Measurements from ENCODE around the gene MMAA.
"Not testable (repeated sequence)": the region's sequence is repeated elsewhere in the genome, so short reads cannot be mapped to it uniquely, and the experiment has no call there.

MMAA gene

DNA sequence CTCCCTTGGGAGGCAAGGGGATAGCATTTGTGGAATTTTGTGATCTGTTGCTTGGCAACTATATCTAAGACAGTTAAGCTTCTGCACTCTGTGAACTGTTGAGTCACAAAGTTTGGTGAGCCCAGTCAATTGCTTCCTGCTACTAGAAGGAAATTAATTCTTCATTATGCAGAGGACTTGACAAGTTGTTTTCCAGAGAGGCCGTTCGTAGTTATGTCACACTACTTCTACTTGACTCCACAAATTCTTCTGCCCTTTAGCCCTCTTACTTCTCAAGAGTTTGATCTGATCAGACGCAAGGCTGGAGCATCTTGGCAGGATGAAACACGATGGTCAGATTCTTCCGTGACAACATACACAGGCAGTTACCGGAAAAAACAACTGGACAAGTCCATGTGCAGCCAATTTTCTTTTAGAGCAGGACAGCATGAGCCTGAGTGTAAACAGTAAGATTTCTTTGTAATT is 60.8 kb downstream of the MMAA start, which contains the start of gene C4orf51:
Gene C4orf51 (plus strand): TSS at position 156 of the 465 bp plus-strand sequence. CDS start 58 bp downstream, at position 214.
- H3K9ac ChIP-seq (ENCODE audit: low read depth, low read length) = no peak within 1 kb of the TSS
- no peaks in the 10 kb centered on the region for H3K27me3 ChIP-seq (ENCODE audit: control insufficient read depth, insufficient read depth, low read length)
- H3K4me3 ChIP-seq (ENCODE audit: low read depth, low read length) = no peak within 1 kb of the TSS
- no peaks in the 10 kb centered on the region for H3K36me3 ChIP-seq (ENCODE audit: control insufficient read depth, insufficient read depth, low read length)
- peak within 1 kb of the TSS; percentile 59 for H3K27ac ChIP-seq (ENCODE audit: low read depth, low read length)
- H3K9me3 ChIP-seq (ENCODE audit: control insufficient read depth, insufficient read depth, low read length) = peaks cover 4% of the 10 kb centered on the region; the same call in 1 of the 2 replicates
- H3K4me1 ChIP-seq (ENCODE audit: control insufficient read depth, insufficient read depth, low read length) = no peaks in the 10 kb centered on the region; the same call in 1 of the 2 replicates

GRCh38 chr4:145680902-145681301 is 61.7 kb downstream of the MMAA start:
- Histone ChIP-seq H3K4me1 (ENCODE audit: control insufficient read depth, insufficient read depth, low read length) (no peaks in the 10 kb centered on the region; the same call in 1 of the 2 replicates), H3K27ac (ENCODE audit: low read depth, low read length) (no peak overlapping the region), H3K9ac (ENCODE audit: low read depth, low read length) (no peak overlapping the region), H3K36me3 (ENCODE audit: control insufficient read depth, insufficient read depth, low read length) (no peaks in the 10 kb centered on the region), H3K9me3 (ENCODE audit: control insufficient read depth, insufficient read depth, low read length) (peaks cover 4% of the 10 kb centered on the region; the same call in 1 of the 2 replicates), H3K4me3 (ENCODE audit: low read depth, low read length) (no peak overlapping the region), H3K27me3 (ENCODE audit: control insufficient read depth, insufficient read depth, low read length) (no peaks in the 10 kb centered on the region)

DNA sequence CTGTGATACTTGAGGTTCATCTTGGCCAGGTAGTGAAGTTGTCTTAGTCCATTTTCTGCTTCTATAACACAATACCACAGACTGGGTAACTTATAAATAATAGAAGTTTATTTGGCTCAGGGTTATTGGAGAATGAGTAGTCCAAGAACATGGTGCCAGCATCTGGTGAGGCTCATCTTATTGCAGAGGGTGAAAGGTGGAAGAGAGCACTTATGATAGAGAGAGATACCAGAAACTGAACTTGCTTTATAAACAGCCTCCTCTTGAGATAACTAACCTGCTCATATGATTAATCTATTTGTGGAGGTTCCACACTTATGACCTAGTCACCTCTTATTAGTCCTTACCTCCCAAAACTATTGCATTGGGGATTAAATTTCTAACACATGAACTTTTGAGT is 62.3 kb downstream of the MMAA start:
- Histone ChIP-seq H3K4me3 (ENCODE audit: low read depth, low read length) (no peak overlapping the region), H3K27me3 (ENCODE audit: control insufficient read depth, insufficient read depth, low read length) (no peaks in the 10 kb centered on the region), H3K36me3 (ENCODE audit: control insufficient read depth, insufficient read depth, low read length) (no peaks in the 10 kb centered on the region), H3K9ac (ENCODE audit: low read depth, low read length) (no peak overlapping the region), H3K4me1 (ENCODE audit: control insufficient read depth, insufficient read depth, low read length) (peaks cover 2% of the 10 kb centered on the region; the same call in 1 of the 2 replicates), H3K27ac (ENCODE audit: low read depth, low read length) (no peak overlapping the region), H3K9me3 (ENCODE audit: control insufficient read depth, insufficient read depth, low read length) (peaks cover 4% of the 10 kb centered on the region; the same call in 1 of the 2 replicates)

- Histone ChIP-seq H3K27ac (ENCODE audit: low read depth, low read length) (no peak overlapping the region), H3K4me3 (ENCODE audit: low read depth, low read length) (no peak overlapping the region), H3K9ac (ENCODE audit: low read depth, low read length) (no peak overlapping the region), H3K27me3 (ENCODE audit: control insufficient read depth, insufficient read depth, low read length) (no peaks in the 10 kb centered on the region), H3K9me3 (ENCODE audit: control insufficient read depth, insufficient read depth, low read length) (peaks cover 4% of the 10 kb centered on the region; the same call in 1 of the 2 replicates), H3K4me1 (ENCODE audit: control insufficient read depth, insufficient read depth, low read length) (peaks cover 6% of the 10 kb centered on the region; the same call in 1 of the 2 replicates), H3K36me3 (ENCODE audit: control insufficient read depth, insufficient read depth, low read length) (no peaks in the 10 kb centered on the region)
Measured at GRCh38 chr4:145681956-145682355, 62.8 kb downstream of the MMAA start.

GRCh38 chr4:145686991-145687390 is 67.8 kb downstream of the MMAA start:
- Histone ChIP-seq H3K36me3 (ENCODE audit: control insufficient read depth, insufficient read depth, low read length) (no peaks in the 10 kb centered on the region), H3K4me1 (ENCODE audit: control insufficient read depth, insufficient read depth, low read length) (peaks cover 13% of the 10 kb centered on the region; the same call in 1 of the 2 replicates), H3K4me3 (ENCODE audit: low read depth, low read length) (no peak overlapping the region), H3K27ac (ENCODE audit: low read depth, low read length) (no peak overlapping the region), H3K9me3 (ENCODE audit: control insufficient read depth, insufficient read depth, low read length) (no peaks in the 10 kb centered on the region; the same call in 1 of the 2 replicates), H3K9ac (ENCODE audit: low read depth, low read length) (no peak overlapping the region), H3K27me3 (ENCODE audit: control insufficient read depth, insufficient read depth, low read length) (no peaks in the 10 kb centered on the region)

GRCh38 chr4:145690610-145691009 is 71.4 kb downstream of the MMAA start:
- Histone ChIP-seq H3K9ac (ENCODE audit: low read depth, low read length) (no peak overlapping the region), H3K9me3 (ENCODE audit: control insufficient read depth, insufficient read depth, low read length) (peaks cover 3% of the 10 kb centered on the region; the same call in 1 of the 2 replicates), H3K27ac (ENCODE audit: low read depth, low read length) (no peak overlapping the region), H3K36me3 (ENCODE audit: control insufficient read depth, insufficient read depth, low read length) (no peaks in the 10 kb centered on the region), H3K27me3 (ENCODE audit: control insufficient read depth, insufficient read depth, low read length) (no peaks in the 10 kb centered on the region), H3K4me1 (ENCODE audit: control insufficient read depth, insufficient read depth, low read length) (peaks cover 13% of the 10 kb centered on the region; the same call in 1 of the 2 replicates), H3K4me3 (ENCODE audit: low read depth, low read length) (no peak overlapping the region)

DNA sequence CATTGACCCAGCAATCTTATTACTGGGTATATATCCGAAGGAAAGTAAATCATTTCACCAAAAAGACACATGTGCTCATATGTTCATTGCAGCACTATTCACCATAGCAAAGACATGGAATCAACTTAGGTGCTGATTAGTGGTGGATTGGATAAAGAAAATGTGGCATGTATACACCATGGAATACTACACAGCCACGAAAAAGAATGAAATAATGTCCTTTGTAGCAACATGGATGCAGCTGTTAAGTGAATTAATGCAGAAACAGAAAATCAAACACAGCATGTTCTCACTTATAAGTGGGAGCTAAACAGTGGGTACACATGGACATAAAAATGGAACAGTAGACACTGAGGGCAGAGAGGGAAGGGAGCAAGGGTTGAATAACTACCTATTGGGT is 72.2 kb downstream of the MMAA start:
- H3K36me3 ChIP-seq (ENCODE audit: control insufficient read depth, insufficient read depth, low read length); H3K27me3 ChIP-seq (ENCODE audit: control insufficient read depth, insufficient read depth, low read length); H3K9me3 ChIP-seq (ENCODE audit: control insufficient read depth, insufficient read depth, low read length); H3K4me3 ChIP-seq (ENCODE audit: low read depth, low read length); H3K9ac ChIP-seq (ENCODE audit: low read depth, low read length); H3K27ac ChIP-seq (ENCODE audit: low read depth, low read length): not testable (repeated sequence)
- H3K4me1 ChIP-seq (ENCODE audit: control insufficient read depth, insufficient read depth, low read length) = peaks cover 12% of the 10 kb centered on the region; the same call in 1 of the 2 replicates

DNA sequence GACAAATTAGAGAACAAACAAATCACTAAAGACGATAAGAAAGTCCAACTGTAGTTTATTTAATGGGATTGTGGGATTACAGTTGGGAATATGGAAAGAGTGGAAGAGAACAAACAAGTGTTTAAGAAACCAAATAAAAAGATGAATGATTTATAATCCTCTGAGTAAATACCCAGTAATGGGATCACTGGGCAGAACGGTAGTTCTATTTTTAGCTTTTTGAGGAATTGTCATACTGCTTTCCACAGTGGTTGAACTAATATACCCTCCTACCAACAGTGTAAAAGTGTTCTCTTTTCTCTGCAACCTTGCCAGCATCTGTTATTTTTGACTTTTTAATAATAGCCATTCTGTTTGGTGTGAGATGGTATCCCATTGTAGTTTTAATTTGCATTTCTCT is 75.7 kb downstream of the MMAA start:
- Histone ChIP-seq H3K4me3 (ENCODE audit: low read depth, low read length) (no peak overlapping the region), H3K27ac (ENCODE audit: low read depth, low read length) (no peak overlapping the region), H3K4me1 (ENCODE audit: control insufficient read depth, insufficient read depth, low read length) (no peaks in the 10 kb centered on the region), H3K9ac (ENCODE audit: low read depth, low read length) (no peak overlapping the region), H3K36me3 (ENCODE audit: control insufficient read depth, insufficient read depth, low read length) (no peaks in the 10 kb centered on the region), H3K27me3 (ENCODE audit: control insufficient read depth, insufficient read depth, low read length) (no peaks in the 10 kb centered on the region), H3K9me3 (ENCODE audit: control insufficient read depth, insufficient read depth, low read length) (peaks cover 5% of the 10 kb centered on the region; the same call in 1 of the 2 replicates)

GRCh38 chr4:145697332-145697731 is 78.1 kb downstream of the MMAA start:
- Histone ChIP-seq H3K27ac (ENCODE audit: low read depth, low read length) (no peak overlapping the region), H3K9me3 (ENCODE audit: control insufficient read depth, insufficient read depth, low read length) (peaks cover 5% of the 10 kb centered on the region; the same call in 1 of the 2 replicates), H3K9ac (ENCODE audit: low read depth, low read length) (no peak overlapping the region), H3K4me1 (ENCODE audit: control insufficient read depth, insufficient read depth, low read length) (no peaks in the 10 kb centered on the region), H3K36me3 (ENCODE audit: control insufficient read depth, insufficient read depth, low read length) (no peaks in the 10 kb centered on the region), H3K4me3 (ENCODE audit: low read depth, low read length) (no peak overlapping the region), H3K27me3 (ENCODE audit: control insufficient read depth, insufficient read depth, low read length) (no peaks in the 10 kb centered on the region)

DNA sequence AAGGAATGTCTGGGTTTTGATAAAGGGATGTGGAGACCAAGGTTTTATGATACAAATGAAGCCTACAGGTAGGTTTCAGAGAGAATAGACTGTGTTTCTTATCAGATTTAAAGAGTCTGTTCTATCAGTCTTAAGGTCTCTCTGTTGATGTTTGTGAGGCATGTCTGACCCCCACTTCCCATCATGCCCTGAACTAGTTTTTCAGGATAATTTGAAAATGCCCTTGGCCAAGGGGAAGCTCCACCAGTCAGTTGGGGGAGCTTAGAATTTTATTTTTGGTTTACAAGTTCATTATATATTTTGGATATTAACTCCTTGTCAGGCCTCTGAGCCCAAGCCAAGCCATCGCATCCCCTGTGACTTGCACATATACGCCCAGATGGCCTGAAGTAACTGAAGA is 79.3 kb downstream of the MMAA start:
- Histone ChIP-seq H3K9ac (ENCODE audit: low read depth, low read length) (no peak overlapping the region), H3K27ac (ENCODE audit: low read depth, low read length) (no peak overlapping the region), H3K4me3 (ENCODE audit: low read depth, low read length) (no peak overlapping the region), H3K27me3 (ENCODE audit: control insufficient read depth, insufficient read depth, low read length) (no peaks in the 10 kb centered on the region), H3K36me3 (ENCODE audit: control insufficient read depth, insufficient read depth, low read length) (no peaks in the 10 kb centered on the region), H3K9me3 (ENCODE audit: control insufficient read depth, insufficient read depth, low read length) (peaks cover 5% of the 10 kb centered on the region; the same call in 1 of the 2 replicates), H3K4me1 (ENCODE audit: control insufficient read depth, insufficient read depth, low read length) (peaks cover 3% of the 10 kb centered on the region)

GRCh38 chr4:145703850-145704497 is 84.8 kb downstream of the MMAA start:
- no peaks in the 10 kb centered on the region for H3K36me3 ChIP-seq (ENCODE audit: control insufficient read depth, insufficient read depth, low read length)
- no peaks in the 10 kb centered on the region for H3K27me3 ChIP-seq (ENCODE audit: control insufficient read depth, insufficient read depth, low read length)
- H3K9me3 ChIP-seq (ENCODE audit: control insufficient read depth, insufficient read depth, low read length) = 0 out of 2 replicates have a peak, but pooled peaks cover 2% of the 10 kb centered on the region
- 0 out of 2 replicates have a peak overlapping the region, but pooled peaks have one; percentile 34 for H3K4me3 ChIP-seq (ENCODE audit: low read depth, low read length)
- no peak overlapping the region for H3K9ac ChIP-seq (ENCODE audit: low read depth, low read length)
- peaks cover 23% of the 10 kb centered on the region for H3K4me1 ChIP-seq (ENCODE audit: control insufficient read depth, insufficient read depth, low read length)
- H3K27ac ChIP-seq (ENCODE audit: low read depth, low read length) = peak overlapping the region; percentile 83

Data from HUES48 (cell line).